H1 (cell line): ENCODE data around the gene CDK5. TPM values are rescaled to one million over a fixed set of nuclear protein-coding genes. Genes with fewer than 3 reads are reported as not detected.

Experiments used
- BACH1 ChIP-seq: IDR thresholded peaks from 2 replicates; pipeline ENCODE4 v1.6.1; 2012; ENCODE audit warnings: low read length, improper control_type of control experiment
- BCL11A ChIP-seq, 2 experiments: IDR thresholded peaks; one replicate each; pipeline ENCODE4 v1.6.1; 2011; ENCODE audit warnings: low read depth in 2 of 2, low read length in 2 of 2, mild to moderate bottlenecking in 2 of 2
- CHD7 ChIP-seq: fragments of 300-600 bp; sonication (generic); IDR thresholded peaks from 2 replicates; pipeline ENCODE4 v1.7.1; 2012; ENCODE audit warnings: low read length, moderate library complexity, mild to moderate bottlenecking, inconsistent platforms; ENCODE audit not compliant: insufficient replicate concordance
- CTCF ChIP-seq, 3 experiments: IDR thresholded peaks; 1 replicate in 2 of 3; 2 replicates in 1 of 3; pipeline versions ENCODE4 v1.5.1 to v1.6.1; 2011; ENCODE audit warnings: low read length in 3 of 3, mild to moderate bottlenecking in 3 of 3, inconsistent platforms in 2 of 3, low read depth in 1 of 3, moderate library complexity in 1 of 3; ENCODE audit not compliant: insufficient read depth in 1 of 3; ENCODE audit errors: control extremely low read depth in 1 of 3
- E2F6 ChIP-seq: IDR thresholded peaks from 2 replicates; pipeline ENCODE4 v1.6.1; 2012; ENCODE audit warnings: inconsistent platforms
- MAFK ChIP-seq: IDR thresholded peaks from 2 replicates; pipeline ENCODE4 v1.6.1; 2012; ENCODE audit warnings: low read depth, mild to moderate bottlenecking, improper control_type of control experiment, low read length
- SP2 ChIP-seq: IDR thresholded peaks from 2 replicates; pipeline ENCODE4 v1.6.1; 2012; ENCODE audit warnings: mild to moderate bottlenecking, low read length, inconsistent platforms
- ZNF274 ChIP-seq: IDR thresholded peaks from 2 replicates; pipeline ENCODE4 v1.7.0; 2012; ENCODE audit warnings: low read length, borderline replicate concordance; ENCODE audit errors: extremely low read depth
- polyA plus RNA-seq, 7 experiments: library from polyadenylated mRNA; depleted of rRNA in 3 of 7; stranded (reverse) in 5 of 7; unstranded in 2 of 7; fragments of >200 nt in 5 of 7; fragments of 200-250 nt in 2 of 7; gene quantifications; 1 replicate in 5 of 7; 2 replicates in 1 of 7; 4 replicates in 1 of 7; pipeline versions ENCODE4 v1.2.1 to v1.2.3, GENCODE V29; 2011 to 2013; ENCODE audit warnings: missing spikeins in 2 of 7, mixed read lengths in 2 of 7
- total RNA-seq: library from RNA; stranded (reverse); fragmentation: NEBNext Ultra II Directional; extraction: Animal tissue kit (Norgen Biotek cat#: 25700); gene quantifications from 2 replicates; pipeline ENCODE4 v1.2.1, GENCODE V29; 2021

Gene CDK5
- total and polyA plus RNA-seq, 2 of the 8 experiments (the other 6 are each of a cell fraction or from before 2014, with no cell fraction given): 22.8 to 37.2 TPM

GRCh38 chr7:151053751-151054150 lies 3.9 kb downstream of the CDK5 start (continued):
- no peak for TF ChIP-seq CHD7
- TF ChIP-seq BCL11A (IDR thresholded peaks at IDR 0.05; ENCODE audit: low read depth in 2 of 2, low read length in 2 of 2): no peak
- TF ChIP-seq CTCF (IDR thresholded peaks at IDR 0.05; ENCODE audit: control extremely low read depth in 1 of 3, insufficient read depth in 1 of 3, low read depth in 1 of 3, low read length in 3 of 3): no peak
- no peak for TF ChIP-seq MAFK
- no peak for TF ChIP-seq E2F6
- no peak for TF ChIP-seq SP2
- TF ChIP-seq BACH1: no peak
- TF ChIP-seq ZNF274: no peak
